ENCODE data around the gene S100A3. TPM values are rescaled to one million over a fixed set of nuclear protein-coding genes. Genes with fewer than 3 reads are reported as not detected.

S100A3 gene
- total and polyA plus RNA-seq, 12 donors = 0.28 to 3.8 (median 1.9) TPM; not detected in 5

DNA sequence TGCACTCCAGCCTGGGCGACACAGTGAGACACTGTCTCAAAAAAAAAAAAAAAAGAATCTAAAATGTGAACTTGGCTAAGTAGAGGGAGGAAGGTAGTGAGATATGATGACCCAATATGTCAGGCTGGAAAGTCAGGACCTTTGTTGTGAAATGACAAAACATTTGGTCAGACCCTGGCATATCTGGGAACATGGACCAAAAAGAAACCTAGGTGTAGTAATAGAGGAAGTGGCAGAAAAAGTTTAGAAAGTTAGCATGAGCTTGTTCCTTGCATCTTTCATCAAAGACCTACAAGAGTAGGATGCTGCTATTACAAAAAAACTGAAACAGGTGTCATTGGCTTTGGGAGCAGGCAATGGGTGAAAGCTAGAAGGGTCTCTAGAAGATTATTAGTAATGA lies 7.3 kb upstream of the S100A3 start:
- no peaks in the 10 kb centered on the region for H3K36me3 ChIP-seq (replicated peaks in 1 of 2)
- H3K4me1 ChIP-seq (replicated peaks in 1 of 2) = peaks cover 14 to 21% of the 10 kb centered on the region in 2 donors
- 92 to 100% (median 100%) methylated on average over 1 of the region's 1 CpG for WGBS, 4 donors
- no peak for TF ChIP-seq POLR2A (IDR thresholded peaks at IDR 0.05)
- TF ChIP-seq, protein P1, sequence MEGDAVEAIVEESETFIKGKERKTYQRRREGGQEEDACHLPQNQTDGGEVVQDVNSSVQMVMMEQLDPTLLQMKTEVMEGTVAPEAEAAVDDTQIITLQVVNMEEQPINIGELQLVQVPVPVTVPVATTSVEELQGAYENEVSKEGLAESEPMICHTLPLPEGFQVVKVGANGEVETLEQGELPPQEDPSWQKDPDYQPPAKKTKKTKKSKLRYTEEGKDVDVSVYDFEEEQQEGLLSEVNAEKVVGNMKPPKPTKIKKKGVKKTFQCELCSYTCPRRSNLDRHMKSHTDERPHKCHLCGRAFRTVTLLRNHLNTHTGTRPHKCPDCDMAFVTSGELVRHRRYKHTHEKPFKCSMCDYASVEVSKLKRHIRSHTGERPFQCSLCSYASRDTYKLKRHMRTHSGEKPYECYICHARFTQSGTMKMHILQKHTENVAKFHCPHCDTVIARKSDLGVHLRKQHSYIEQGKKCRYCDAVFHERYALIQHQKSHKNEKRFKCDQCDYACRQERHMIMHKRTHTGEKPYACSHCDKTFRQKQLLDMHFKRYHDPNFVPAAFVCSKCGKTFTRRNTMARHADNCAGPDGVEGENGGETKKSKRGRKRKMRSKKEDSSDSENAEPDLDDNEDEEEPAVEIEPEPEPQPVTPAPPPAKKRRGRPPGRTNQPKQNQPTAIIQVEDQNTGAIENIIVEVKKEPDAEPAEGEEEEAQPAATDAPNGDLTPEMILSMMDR (IDR thresholded peaks at IDR 0.05) = no peak
- no peak overlapping the region for H3K27ac ChIP-seq
- H3K9me3 ChIP-seq (replicated peaks in 1 of 3) = no peaks in the 10 kb centered on the region
- no peaks in the 10 kb centered on the region for H3K27me3 ChIP-seq
- no peak overlapping the region for H3K4me3 ChIP-seq
- DNase-seq = no peak
- intact Hi-C loops (cut with DNase I) = no loop called here

DNA sequence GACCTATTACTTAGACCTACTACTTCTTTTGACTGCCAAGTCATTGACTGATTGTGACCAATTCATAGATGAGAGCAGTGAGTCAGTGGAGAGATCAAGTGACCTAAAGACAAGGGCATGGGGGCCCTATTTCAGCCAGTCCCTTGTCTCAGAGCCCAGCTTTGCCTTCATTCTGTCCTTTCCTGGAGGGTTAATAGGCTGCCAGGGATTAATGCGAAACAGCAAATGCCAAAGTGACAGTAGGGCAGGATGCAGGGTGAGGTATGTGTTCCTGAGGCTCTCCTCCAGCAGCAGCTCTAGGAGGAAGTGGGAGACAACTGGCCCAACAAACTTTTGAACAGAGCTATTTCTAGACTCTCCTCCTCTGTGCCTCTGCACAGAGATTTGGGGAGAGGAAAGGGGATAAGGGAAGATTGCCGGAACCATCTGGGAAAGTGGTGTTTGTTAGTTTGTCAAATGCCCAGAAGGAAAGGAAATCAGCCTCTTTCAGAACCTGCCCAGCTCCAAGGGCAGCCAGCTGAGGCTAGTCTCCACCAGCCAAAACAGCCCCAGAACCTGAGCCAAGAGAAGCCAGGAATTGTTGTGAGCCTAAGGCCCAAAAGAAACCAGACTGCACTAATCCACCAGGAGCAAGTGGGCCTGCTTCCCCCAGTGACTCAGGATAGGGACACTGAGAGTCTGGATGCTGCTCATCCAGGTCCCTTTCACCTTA lies 4.9 kb upstream of the S100A3 start:
- Histone ChIP-seq H3K4me1 (replicated peaks in 1 of 2) (peaks cover 23 to 30% of the 10 kb centered on the region in 2 donors), H3K27ac (peak overlapping the region in 4 of 5 donors; percentile 28 to 78 (median 63)), H3K4me3 (no peak overlapping the region), H3K9me3 (replicated peaks in 1 of 3) (no peaks in the 10 kb centered on the region), H3K36me3 (replicated peaks in 1 of 2) (no peaks in the 10 kb centered on the region), H3K27me3 (no peaks in the 10 kb centered on the region)
- TF ChIP-seq, protein P1 (IDR thresholded peaks at IDR 0.05) = no peak
- no peak for TF ChIP-seq POLR2A (IDR thresholded peaks at IDR 0.05)
- DNase-seq = peak in 1 of 7 donors; percentile 20
- intact Hi-C loops (cut with DNase I) = loop anchor here in 1 of 2 donors (5.0 kb wide), 1 partner anchor 42 kb away; no protein-coding TSS in a partner anchor
- WGBS, 4 donors = 45 to 60% (median 47%) methylated on average over 2 of the region's 2 CpGs

DNA sequence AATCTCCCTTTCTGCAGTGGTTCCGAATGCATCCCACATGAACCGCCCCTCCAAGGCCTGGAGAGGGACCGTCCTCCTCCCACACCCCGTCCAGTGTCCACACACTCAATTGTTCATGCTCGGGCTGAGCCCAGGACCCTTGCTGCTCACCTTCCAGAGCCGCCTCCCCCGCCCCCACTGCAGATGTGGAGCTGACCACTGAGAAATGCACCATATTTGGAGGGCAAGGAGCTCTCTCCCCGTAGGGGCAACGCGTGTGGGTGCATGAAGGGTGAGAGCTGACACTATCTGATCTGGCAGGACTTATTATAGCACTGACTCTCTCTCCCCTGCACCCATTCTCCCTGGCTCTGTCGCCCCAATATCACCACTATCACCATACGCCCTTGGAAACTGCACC lies 4.0 kb upstream of the S100A3 start:
- Histone ChIP-seq H3K36me3 (replicated peaks in 1 of 2) (no peaks in the 10 kb centered on the region), H3K27me3 (no peaks in the 10 kb centered on the region), H3K4me1 (replicated peaks in 1 of 2) (peaks cover 26 to 33% of the 10 kb centered on the region in 2 donors), H3K27ac (peak overlapping the region in 3 of 5 donors; percentile 28 to 78 (median 66)), H3K9me3 (replicated peaks in 1 of 3) (no peaks in the 10 kb centered on the region), H3K4me3 (no peak overlapping the region)
- 77 to 85% (median 85%) methylated on average over 8 to 12 of the region's 12 CpGs for WGBS, 4 donors
- TF ChIP-seq, protein P1 (IDR thresholded peaks at IDR 0.05) = no peak
- TF ChIP-seq POLR2A (IDR thresholded peaks at IDR 0.05) = no peak
- intact Hi-C loops (cut with DNase I) = loop anchor here in 1 of 2 donors (5.0 kb wide), 1 partner anchor 41 kb away; no protein-coding TSS in a partner anchor
- DNase-seq = peak in 1 of 7 donors; percentile 12

DNA sequence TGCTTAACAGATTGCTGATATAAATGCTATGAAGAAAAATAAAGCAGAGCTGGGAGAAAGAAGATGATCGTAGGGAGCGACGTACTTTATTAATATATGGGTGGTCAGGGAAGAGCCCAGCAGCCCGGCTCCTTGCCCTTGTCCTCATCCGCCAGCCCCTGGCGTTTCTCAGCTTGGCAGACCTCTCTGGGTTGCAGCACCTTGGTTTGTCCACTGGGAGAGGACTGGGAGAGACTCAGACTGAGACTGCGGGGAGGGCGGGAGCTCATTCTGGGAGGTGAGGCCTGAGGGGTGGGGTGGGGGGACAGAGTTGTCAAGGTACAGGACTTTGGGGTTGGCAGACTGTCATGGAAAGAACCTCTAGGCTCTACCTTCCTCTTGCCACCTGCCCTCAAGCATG lies 3.3 kb upstream of the S100A3 start:
- Histone ChIP-seq H3K4me1 (replicated peaks in 1 of 2) (peaks cover 26 to 33% of the 10 kb centered on the region in 2 donors), H3K27ac (no peak overlapping the region), H3K27me3 (no peaks in the 10 kb centered on the region), H3K36me3 (replicated peaks in 1 of 2) (no peaks in the 10 kb centered on the region), H3K4me3 (no peak overlapping the region), H3K9me3 (replicated peaks in 1 of 3) (no peaks in the 10 kb centered on the region)
- TF ChIP-seq POLR2A (IDR thresholded peaks at IDR 0.05) = no peak
- TF ChIP-seq, protein P1 (IDR thresholded peaks at IDR 0.05) = no peak
- peak in 1 of 7 donors; percentile 9 for DNase-seq
- intact Hi-C loops (cut with DNase I) = loop anchor here in 1 of 2 donors (5.0 kb wide), 1 partner anchor 40 kb away; no protein-coding TSS in a partner anchor
- WGBS, 4 donors = 89 to 95% (median 92%) methylated on average over 8 of the region's 8 CpGs
